HEK293 (cell line): ENCODE data around the gene DLG2.

ENCODE experiments used
- CTCF ChIA-PET: fragments of 350-600 bp; formaldehyde crosslinking; extraction: SDS; loops from one replicate; lab custom pipeline; 2021; ENCODE audit warnings: antibody characterized with exemption; lab: Yijun Ruan, JAX
- POLR2A ChIA-PET: fragments of 300-600 bp; formaldehyde crosslinking; extraction: SDS; loops from one replicate; lab custom pipeline; 2020; ENCODE audit warnings: antibody characterized with exemption, inconsistent platforms; lab: Yijun Ruan, JAX
- H3K27ac ChIP-seq: fragments of 200-500 bp; sonication (Bioruptor generic); 2 replicates; pipeline ENCODE4 v1.5.1; 2014; ENCODE audit warnings: low read depth, low read length, control low read depth, inconsistent platforms; ENCODE audit errors: extremely low read depth
- H3K36me3 ChIP-seq, 2 experiments: fragments of 200-500 bp in 1 of 2; sonication (Bioruptor generic) in 1 of 2; 1 replicate in 1 of 2; 2 replicates in 1 of 2; pipeline ENCODE4 v1.5.1; 2014 to 2017; ENCODE audit warnings: inconsistent platforms in 2 of 2, low read length in 2 of 2; ENCODE audit not compliant: control insufficient read depth in 2 of 2, insufficient read depth in 1 of 2
- H3K4me1 ChIP-seq: fragments of 200-500 bp; sonication (Bioruptor generic); 2 replicates; pipeline ENCODE4 v1.5.1; 2014; ENCODE audit warnings: mild to moderate bottlenecking, low read length, inconsistent platforms; ENCODE audit not compliant: control insufficient read depth, insufficient read depth
- H3K4me3 ChIP-seq: 2 replicates; pipeline ENCODE4 v1.5.1; 2011; ENCODE audit warnings: low read depth, mild to moderate bottlenecking, control low read depth, low read length, moderate library complexity
- H3K9me3 ChIP-seq: fragments of 200-500 bp; sonication (Bioruptor generic); 2 replicates; pipeline ENCODE4 v1.5.1; 2014; ENCODE audit warnings: low read depth, low read length, inconsistent platforms; ENCODE audit not compliant: control insufficient read depth, insufficient read depth
- KLF1 ChIP-seq: fragments of 450-650 bp; formaldehyde crosslinking; IDR thresholded peaks from 2 replicates; pipeline ENCODE4 v1.5.1; 2016; ENCODE audit warnings: missing biosample characterization, missing genetic modification characterization
- SCRT1 ChIP-seq: fragments of 450-650 bp; formaldehyde crosslinking; IDR thresholded peaks from 2 replicates; pipeline ENCODE4 v1.5.1; 2016; ENCODE audit warnings: missing biosample characterization, missing genetic modification characterization, borderline replicate concordance
- ZNF140 ChIP-seq: fragments of 450-650 bp; formaldehyde crosslinking; IDR thresholded peaks from 2 replicates; pipeline ENCODE4 v1.5.1; 2016; ENCODE audit warnings: missing biosample characterization, missing genetic modification characterization
- ZNF175 ChIP-seq: fragments of 450-650 bp; formaldehyde crosslinking; IDR thresholded peaks from 2 replicates; pipeline ENCODE4 v1.5.1; 2016; ENCODE audit warnings: missing biosample characterization, missing genetic modification characterization
- ZNF2 ChIP-seq: fragments of 450-650 bp; formaldehyde crosslinking; IDR thresholded peaks from 2 replicates; pipeline ENCODE4 v1.5.1; 2016; ENCODE audit warnings: missing biosample characterization, missing genetic modification characterization
- ZNF248 ChIP-seq: fragments of 450-650 bp; formaldehyde crosslinking; IDR thresholded peaks from 2 replicates; pipeline ENCODE4 v1.5.1; 2017; ENCODE audit warnings: missing biosample characterization, missing genetic modification characterization
- ZNF266 ChIP-seq: fragments of 450-650 bp; formaldehyde crosslinking; IDR thresholded peaks from 2 replicates; pipeline ENCODE4 v1.5.1; 2016; ENCODE audit warnings: missing biosample characterization, missing genetic modification characterization, low read depth
- ZNF48 ChIP-seq: fragments of 450-650 bp; formaldehyde crosslinking; IDR thresholded peaks from 2 replicates; pipeline ENCODE4 v1.5.1; 2016; ENCODE audit warnings: missing biosample characterization, missing genetic modification characterization
- ZNF544 ChIP-seq: fragments of 450-650 bp; formaldehyde crosslinking; IDR thresholded peaks from 2 replicates; pipeline ENCODE4 v1.5.0; 2017; ENCODE audit warnings: missing biosample characterization, missing genetic modification characterization
- ZNF555 ChIP-seq: fragments of 450-650 bp; formaldehyde crosslinking; conservative IDR thresholded peaks from 2 replicates; pipeline ENCODE4 v1.5.1; 2017; ENCODE audit warnings: missing biosample characterization, mild to moderate bottlenecking, missing genetic modification characterization, inconsistent platforms
- ZNF561 ChIP-seq: fragments of 450-650 bp; IDR thresholded peaks from 2 replicates; pipeline ENCODE4 v1.5.1; 2018; ENCODE audit warnings: missing biosample characterization, missing genetic modification characterization, borderline replicate concordance
- ZNF585B ChIP-seq: fragments of 450-650 bp; formaldehyde crosslinking; IDR thresholded peaks from 2 replicates; pipeline ENCODE4 v1.5.1; 2016; ENCODE audit warnings: missing biosample characterization, missing genetic modification characterization
- ZSCAN30 ChIP-seq: fragments of 450-650 bp; IDR thresholded peaks from 2 replicates; pipeline ENCODE4 v1.5.1; 2018; ENCODE audit warnings: missing biosample characterization, mild to moderate bottlenecking, missing genetic modification characterization, moderate library complexity
- TF ChIP-seq, protein P1 (sequence below): fragments of 450-650 bp; formaldehyde crosslinking; IDR thresholded peaks from 2 replicates; pipeline ENCODE4 v1.5.1; 2016; ENCODE audit warnings: missing biosample characterization, missing genetic modification characterization, borderline replicate concordance
- TF ChIP-seq, protein P2 (sequence below): fragments of 450-650 bp; formaldehyde crosslinking; IDR thresholded peaks from 2 replicates; pipeline ENCODE4 v1.5.1; 2016; ENCODE audit warnings: missing biosample characterization, missing genetic modification characterization
- TF ChIP-seq, protein P3 (sequence below): fragments of 450-650 bp; formaldehyde crosslinking; IDR thresholded peaks from 2 replicates; pipeline ENCODE4 v1.5.1; 2016; ENCODE audit warnings: missing biosample characterization, missing genetic modification characterization
- TF ChIP-seq, protein P4 (sequence below): fragments of 450-650 bp; formaldehyde crosslinking; IDR thresholded peaks from 2 replicates; pipeline ENCODE4 v1.5.1; 2016; ENCODE audit warnings: missing biosample characterization, missing genetic modification characterization
- TF ChIP-seq, protein P5 (sequence below): fragments of 450-650 bp; formaldehyde crosslinking; IDR thresholded peaks from 2 replicates; pipeline ENCODE4 v1.5.1; 2016; ENCODE audit warnings: missing biosample characterization, missing genetic modification characterization

Gene DLG2

DNA sequence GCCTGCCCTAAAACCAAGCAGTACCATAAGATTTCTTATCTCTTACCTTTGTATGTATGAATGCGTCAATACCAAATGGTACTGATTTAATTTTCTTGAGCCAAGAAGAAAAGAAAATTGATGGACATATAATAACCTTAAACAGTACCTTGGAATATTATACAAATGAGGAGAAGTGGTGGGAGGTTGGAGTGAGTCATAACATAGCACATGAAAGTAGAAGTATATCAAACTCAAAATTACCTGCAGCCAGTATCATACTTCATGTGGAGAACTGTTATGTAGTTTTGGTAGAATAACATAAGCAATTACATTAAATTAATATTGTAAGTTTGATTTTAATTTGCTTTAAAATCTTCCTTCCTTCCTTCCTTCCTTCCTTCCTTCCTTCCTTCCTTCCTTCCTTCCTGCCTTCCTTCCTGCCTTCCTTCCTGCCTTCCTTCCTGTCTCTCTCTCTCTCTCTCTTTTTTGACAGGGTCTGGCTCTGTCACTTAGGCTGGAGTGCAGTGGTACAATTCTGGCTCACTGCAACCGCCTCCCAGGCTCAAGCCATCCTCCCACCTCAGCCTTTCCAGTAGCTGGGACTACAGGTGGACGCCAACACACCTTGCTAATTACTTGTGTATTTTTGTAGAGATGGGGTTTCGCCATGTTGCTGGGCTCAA is 1880.1 kb downstream of the DLG2 start (continued):
- TF ChIP-seq, protein P1, sequence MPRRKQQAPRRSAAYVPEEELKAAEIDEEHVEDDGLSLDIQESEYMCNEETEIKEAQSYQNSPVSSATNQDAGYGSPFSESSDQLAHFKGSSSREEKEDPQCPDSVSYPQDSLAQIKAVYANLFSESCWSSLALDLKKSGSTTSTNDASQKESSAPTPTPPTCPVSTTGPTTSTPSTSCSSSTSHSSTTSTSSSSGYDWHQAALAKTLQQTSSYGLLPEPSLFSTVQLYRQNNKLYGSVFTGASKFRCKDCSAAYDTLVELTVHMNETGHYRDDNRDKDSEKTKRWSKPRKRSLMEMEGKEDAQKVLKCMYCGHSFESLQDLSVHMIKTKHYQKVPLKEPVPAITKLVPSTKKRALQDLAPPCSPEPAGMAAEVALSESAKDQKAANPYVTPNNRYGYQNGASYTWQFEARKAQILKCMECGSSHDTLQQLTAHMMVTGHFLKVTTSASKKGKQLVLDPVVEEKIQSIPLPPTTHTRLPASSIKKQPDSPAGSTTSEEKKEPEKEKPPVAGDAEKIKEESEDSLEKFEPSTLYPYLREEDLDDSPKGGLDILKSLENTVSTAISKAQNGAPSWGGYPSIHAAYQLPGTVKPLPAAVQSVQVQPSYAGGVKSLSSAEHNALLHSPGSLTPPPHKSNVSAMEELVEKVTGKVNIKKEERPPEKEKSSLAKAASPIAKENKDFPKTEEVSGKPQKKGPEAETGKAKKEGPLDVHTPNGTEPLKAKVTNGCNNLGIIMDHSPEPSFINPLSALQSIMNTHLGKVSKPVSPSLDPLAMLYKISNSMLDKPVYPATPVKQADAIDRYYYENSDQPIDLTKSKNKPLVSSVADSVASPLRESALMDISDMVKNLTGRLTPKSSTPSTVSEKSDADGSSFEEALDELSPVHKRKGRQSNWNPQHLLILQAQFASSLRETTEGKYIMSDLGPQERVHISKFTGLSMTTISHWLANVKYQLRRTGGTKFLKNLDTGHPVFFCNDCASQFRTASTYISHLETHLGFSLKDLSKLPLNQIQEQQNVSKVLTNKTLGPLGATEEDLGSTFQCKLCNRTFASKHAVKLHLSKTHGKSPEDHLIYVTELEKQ (tag by site-specific recombination), result no peak
- TF ChIP-seq, protein P2, sequence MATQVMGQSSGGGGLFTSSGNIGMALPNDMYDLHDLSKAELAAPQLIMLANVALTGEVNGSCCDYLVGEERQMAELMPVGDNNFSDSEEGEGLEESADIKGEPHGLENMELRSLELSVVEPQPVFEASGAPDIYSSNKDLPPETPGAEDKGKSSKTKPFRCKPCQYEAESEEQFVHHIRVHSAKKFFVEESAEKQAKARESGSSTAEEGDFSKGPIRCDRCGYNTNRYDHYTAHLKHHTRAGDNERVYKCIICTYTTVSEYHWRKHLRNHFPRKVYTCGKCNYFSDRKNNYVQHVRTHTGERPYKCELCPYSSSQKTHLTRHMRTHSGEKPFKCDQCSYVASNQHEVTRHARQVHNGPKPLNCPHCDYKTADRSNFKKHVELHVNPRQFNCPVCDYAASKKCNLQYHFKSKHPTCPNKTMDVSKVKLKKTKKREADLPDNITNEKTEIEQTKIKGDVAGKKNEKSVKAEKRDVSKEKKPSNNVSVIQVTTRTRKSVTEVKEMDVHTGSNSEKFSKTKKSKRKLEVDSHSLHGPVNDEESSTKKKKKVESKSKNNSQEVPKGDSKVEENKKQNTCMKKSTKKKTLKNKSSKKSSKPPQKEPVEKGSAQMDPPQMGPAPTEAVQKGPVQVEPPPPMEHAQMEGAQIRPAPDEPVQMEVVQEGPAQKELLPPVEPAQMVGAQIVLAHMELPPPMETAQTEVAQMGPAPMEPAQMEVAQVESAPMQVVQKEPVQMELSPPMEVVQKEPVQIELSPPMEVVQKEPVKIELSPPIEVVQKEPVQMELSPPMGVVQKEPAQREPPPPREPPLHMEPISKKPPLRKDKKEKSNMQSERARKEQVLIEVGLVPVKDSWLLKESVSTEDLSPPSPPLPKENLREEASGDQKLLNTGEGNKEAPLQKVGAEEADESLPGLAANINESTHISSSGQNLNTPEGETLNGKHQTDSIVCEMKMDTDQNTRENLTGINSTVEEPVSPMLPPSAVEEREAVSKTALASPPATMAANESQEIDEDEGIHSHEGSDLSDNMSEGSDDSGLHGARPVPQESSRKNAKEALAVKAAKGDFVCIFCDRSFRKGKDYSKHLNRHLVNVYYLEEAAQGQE (tag by site-specific recombination), result no peak

DNA sequence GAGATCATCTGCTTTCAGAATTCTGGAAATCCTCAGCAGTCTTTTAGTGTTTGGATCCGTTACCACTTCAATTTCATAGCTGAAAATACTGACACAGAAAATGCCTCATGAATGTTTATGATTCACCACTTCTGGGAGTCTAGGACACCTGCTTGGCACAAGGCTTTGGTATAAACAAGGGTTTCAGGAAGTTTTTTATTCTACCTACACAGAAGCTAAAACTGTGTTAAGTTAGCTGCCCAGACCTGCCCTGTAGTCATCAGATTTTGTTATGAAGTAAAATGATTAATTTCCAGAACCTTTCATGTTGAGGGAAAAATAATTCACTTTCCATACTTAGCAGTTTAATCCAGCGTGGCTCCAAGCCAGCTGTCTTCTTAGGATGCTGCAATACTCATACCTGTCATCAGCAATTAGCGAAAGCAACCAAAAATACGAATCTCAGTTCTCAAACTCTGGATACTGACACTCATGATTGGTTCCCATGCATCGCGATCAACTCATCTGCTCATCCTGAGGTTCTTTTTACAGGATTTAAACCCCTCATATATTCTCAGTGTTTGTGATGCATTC is 1882.4 kb downstream of the DLG2 start:
- ChIA-PET CTCF (no interaction called here), POLR2A (no interaction called here)
- H3K36me3 ChIP-seq, result no peaks in the 10 kb centered on the region
- H3K27ac ChIP-seq, result no peak overlapping the region
- no peaks in the 10 kb centered on the region for H3K9me3 ChIP-seq
- TF ChIP-seq ZNF175 (no peak), ZNF561 (no peak), ZNF555 (tag by site-specific recombination) (no peak), ZSCAN30 (tag by site-specific recombination) (no peak), ZNF2 (tag by site-specific recombination) (no peak), SCRT1 (tag by site-specific recombination) (no peak), ZNF140 (tag by site-specific recombination) (no peak), ZNF585B (no peak), ZNF248 (tag by site-specific recombination) (no peak), ZNF544 (no peak), KLF1 (tag by site-specific recombination) (no peak), ZNF266 (no peak), ZNF48 (tag by site-specific recombination) (no peak)
- TF ChIP-seq, protein P3, sequence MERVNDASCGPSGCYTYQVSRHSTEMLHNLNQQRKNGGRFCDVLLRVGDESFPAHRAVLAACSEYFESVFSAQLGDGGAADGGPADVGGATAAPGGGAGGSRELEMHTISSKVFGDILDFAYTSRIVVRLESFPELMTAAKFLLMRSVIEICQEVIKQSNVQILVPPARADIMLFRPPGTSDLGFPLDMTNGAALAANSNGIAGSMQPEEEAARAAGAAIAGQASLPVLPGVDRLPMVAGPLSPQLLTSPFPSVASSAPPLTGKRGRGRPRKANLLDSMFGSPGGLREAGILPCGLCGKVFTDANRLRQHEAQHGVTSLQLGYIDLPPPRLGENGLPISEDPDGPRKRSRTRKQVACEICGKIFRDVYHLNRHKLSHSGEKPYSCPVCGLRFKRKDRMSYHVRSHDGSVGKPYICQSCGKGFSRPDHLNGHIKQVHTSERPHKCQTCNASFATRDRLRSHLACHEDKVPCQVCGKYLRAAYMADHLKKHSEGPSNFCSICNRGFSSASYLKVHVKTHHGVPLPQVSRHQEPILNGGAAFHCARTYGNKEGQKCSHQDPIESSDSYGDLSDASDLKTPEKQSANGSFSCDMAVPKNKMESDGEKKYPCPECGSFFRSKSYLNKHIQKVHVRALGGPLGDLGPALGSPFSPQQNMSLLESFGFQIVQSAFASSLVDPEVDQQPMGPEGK (tag by site-specific recombination), result no peak
- TF ChIP-seq, protein P4, sequence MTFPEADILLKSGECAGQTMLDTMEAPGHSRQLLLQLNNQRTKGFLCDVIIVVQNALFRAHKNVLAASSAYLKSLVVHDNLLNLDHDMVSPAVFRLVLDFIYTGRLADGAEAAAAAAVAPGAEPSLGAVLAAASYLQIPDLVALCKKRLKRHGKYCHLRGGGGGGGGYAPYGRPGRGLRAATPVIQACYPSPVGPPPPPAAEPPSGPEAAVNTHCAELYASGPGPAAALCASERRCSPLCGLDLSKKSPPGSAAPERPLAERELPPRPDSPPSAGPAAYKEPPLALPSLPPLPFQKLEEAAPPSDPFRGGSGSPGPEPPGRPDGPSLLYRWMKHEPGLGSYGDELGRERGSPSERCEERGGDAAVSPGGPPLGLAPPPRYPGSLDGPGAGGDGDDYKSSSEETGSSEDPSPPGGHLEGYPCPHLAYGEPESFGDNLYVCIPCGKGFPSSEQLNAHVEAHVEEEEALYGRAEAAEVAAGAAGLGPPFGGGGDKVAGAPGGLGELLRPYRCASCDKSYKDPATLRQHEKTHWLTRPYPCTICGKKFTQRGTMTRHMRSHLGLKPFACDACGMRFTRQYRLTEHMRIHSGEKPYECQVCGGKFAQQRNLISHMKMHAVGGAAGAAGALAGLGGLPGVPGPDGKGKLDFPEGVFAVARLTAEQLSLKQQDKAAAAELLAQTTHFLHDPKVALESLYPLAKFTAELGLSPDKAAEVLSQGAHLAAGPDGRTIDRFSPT, result no peak
- TF ChIP-seq, protein P5, sequence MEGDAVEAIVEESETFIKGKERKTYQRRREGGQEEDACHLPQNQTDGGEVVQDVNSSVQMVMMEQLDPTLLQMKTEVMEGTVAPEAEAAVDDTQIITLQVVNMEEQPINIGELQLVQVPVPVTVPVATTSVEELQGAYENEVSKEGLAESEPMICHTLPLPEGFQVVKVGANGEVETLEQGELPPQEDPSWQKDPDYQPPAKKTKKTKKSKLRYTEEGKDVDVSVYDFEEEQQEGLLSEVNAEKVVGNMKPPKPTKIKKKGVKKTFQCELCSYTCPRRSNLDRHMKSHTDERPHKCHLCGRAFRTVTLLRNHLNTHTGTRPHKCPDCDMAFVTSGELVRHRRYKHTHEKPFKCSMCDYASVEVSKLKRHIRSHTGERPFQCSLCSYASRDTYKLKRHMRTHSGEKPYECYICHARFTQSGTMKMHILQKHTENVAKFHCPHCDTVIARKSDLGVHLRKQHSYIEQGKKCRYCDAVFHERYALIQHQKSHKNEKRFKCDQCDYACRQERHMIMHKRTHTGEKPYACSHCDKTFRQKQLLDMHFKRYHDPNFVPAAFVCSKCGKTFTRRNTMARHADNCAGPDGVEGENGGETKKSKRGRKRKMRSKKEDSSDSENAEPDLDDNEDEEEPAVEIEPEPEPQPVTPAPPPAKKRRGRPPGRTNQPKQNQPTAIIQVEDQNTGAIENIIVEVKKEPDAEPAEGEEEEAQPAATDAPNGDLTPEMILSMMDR (tag by site-specific recombination), result no peak
- H3K4me3 ChIP-seq, result no peak overlapping the region
- H3K4me1 ChIP-seq, result no peaks in the 10 kb centered on the region
